ENCODE results near the gene GGTLC1.
"Not testable (repeated sequence)": the region's sequence is repeated elsewhere in the genome, so short reads cannot be mapped to it uniquely, and the experiment has no call there.

The GGTLC1 gene

DNA sequence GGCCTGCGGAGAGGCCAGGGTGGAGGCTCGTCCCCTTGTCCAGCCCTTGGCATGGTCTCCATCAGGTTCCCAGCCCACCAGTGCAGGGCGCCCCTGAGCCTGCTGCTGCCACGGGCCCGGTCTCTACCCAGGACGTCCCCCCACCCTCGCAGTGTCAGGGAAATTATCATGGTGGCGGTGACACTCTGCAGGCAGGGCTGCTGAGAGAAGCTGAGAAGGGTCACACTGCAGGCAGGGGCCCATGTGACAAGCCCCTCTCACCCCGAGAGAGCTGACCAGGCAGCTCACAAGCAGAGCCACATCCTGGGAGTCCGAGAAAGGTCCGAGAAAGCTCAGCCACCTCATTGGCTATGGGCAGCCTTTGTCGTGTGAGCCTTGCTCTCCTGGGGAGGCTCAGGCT, 4.9 kb upstream of the GGTLC1 start:
- not testable (repeated sequence) for DNase-seq

DNA sequence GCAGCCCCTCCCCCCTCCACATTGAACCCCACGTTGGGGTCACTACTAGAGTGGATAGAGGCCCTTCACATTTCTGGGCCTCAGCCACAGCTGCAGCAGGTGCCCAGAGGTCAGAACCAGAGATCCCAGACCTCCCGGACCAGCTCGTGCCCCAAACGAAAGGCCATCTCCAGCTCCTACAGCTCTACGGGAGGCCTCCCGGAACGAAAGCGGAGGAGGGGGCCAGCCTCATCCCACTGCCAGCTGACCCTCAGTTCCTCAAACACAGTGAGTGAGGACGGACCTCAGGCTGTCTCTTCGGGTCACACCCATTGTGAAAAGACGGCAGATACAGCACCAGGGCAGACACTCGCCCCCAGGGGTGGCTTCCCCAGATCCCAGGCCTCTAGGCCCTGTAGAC, 1.7 kb upstream of the GGTLC1 start:
- not testable (repeated sequence) for DNase-seq

DNA sequence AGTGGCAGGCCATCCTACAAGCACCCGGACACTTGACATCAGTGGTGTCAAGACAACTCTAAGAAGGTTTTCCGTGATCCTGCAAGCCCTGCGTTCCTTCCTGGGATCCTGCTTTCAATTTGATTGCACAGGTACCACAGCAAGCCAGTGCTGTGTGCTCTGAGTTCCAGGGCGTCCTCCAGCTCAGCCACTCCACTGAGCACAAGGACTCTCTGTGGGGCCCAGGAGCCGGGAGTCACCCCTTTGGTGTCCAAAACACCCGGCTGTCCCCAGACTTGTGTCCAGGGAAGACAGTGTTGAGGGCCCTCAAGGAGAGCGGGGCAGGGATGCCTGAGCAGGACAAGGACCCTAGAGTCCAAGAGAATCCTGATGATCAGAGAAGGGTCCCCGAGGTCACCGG, 387 bp upstream of the GGTLC1 start:
- not testable (repeated sequence) for DNase-seq

DNA sequence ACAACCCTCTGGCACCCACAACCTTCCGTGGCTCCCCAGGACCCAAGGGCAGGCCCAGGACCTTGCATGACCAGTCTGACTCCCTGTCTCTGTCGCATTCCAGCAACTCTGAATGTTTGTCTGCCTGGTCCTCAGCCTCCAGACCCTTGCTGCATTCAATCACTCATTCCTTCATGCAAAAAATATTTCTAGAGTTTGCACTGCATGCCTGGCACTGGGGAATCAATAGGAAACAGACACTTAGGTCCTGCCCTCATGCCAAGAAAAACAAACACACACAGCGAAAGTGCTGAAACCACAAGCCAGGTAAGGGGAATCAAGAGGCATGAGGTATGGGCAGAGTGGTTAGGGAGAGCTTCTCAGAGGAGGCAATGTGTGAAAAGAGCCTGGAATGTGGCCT, 1.9 kb downstream of the GGTLC1 start:
- DNase-seq: not testable (repeated sequence)

DNA sequence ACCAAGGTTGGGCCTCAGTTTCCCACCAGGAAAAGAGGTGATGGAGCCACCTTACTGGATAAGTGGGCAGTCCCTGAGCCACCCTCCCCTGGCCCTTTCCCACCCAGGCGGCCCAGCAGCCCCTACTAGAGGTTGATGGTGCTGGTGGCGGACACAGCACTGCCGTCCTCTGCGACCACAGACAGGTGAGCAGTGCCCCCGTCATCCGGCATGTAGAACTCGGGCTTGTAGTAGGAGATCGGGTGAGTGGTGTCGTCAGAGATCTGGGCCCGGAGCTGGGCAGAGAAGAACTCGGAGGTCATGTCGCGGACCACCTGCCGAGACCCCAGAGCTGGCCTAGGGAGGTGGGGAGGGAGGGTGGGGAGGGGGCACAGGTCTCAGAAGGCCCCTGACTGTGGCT, 2.3 kb downstream of the GGTLC1 start:
- DNase-seq: not testable (repeated sequence)

DNA sequence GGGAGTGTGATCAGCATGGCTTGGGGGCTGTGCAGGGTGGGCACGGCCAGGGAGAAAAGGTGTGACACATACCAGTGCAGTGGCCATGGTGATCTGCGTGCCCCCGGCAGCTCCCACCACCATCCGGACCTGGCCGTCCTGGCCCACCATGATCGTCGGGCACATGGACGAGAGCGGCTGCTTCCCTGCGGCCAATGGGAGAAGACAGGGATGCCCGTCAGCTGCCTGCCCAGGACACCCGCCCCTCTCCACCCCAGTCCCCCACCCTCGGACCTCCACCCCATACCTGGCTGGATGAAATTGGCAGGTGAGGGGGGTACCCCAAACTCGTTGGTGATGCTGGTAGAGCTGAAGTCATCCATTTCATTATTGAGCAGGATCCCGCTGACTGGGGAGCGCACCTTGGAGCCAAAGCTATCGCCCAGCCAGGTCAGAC, 2.8 kb downstream of the GGTLC1 start:
- DNase-seq: not testable (repeated sequence)

DNA sequence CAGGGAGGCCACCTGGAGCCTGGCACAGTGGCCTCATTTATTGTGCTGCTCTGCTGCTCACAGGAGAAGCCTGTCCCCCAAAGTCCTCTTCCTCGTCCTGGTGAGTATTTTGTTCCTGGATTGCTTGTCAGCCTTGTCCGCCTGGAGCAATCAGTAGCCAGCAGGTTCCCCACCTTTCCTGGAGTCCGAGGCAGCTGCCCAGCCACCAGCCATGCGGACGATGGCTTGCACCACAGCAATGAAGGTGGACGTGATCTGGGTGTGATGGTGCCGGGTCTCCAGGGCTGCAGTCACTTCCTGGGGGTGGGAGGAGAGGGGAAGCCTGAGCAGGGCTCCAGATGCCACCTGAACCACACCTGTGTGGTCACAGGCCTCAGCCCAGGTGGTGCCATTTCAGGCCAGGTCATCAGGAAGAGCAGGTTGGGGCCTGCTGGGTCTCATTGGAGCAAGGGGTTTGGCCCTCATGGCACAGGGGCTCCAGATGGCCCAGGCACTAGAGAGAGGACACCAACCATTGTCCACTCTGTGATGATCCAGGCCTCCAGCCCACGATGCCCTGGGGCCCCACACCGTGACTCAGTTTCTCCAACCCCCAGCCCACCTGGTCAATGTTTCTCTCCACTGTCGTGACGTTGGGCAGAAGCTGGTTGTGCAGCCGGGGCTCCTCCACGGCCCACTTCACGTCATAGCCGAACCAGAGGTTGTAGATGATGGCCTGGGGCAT, 3.4 kb downstream of the GGTLC1 start:
- not testable (repeated sequence) for DNase-seq

DNA sequence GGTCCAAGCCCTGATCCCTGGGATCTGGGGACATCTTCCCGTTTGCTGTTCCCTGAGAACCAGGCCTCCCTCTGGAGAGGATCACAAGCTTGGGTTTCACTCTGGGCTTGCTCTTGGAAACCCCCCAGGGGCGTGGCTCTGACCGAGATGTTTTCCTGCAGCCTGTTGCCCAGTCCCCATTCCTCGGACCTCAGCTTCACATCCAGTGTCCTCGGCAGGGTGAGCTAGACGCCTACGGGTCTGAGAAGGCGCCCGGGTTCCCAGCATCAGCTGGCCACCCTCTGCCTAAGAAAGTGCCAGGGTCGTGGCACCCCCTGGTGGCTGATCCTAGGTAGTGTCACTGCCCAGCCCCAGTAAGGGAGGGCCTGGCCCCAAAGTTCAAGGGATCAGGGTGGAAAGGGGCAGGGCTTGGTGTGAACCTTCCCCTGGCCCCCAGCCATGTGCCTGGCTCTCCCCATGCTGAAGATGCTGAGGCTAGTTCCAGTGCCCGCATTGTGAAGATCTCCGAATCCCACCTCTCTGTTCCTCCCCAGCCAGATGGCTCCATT, 4.0 kb downstream of the GGTLC1 start:
- not testable (repeated sequence) for DNase-seq

DNA sequence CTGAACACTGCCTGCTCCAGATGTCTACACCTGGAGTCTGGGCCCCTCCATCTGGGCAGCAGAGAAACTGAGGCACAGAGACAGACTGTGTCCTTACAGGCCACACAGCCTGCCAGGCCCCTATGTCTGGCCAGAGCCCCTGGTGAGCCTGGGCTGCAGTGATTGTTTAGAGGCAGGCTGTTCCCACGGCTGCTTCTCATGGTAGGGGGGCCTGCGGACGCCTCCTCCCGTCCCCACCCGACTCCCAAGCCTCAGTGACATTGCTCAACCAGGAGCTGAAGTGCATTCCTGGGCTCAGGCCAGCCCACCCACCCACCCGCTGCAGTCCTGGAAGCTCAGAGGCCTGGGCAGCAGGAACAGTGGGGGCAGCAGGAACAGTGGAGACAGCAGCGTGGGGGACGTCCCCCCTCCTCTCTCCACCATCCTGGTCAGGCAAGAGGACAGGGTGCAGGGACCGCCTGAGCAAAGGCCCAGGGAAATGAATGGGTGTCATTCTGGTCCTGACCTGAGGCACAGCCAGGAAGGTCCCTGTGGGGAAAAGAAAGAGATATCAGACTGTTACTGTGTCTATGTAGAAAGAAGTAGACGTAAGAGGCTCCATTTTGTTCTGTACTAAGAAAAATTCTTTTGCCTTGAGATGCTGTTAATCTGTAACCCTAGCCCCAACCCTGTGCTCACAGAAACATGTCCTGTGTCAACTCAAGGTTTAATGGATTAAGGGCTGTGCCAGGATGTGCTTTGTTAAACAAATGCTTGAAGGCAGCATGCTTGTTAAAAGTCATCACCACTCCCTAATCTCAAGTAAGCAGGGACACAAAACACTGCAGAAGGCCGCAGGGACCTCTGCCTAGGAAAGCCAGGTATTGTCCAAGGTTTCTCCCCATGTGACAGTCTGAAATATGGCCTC, 6.2 kb downstream of the GGTLC1 start:
- not testable (repeated sequence) for DNase-seq

DNA sequence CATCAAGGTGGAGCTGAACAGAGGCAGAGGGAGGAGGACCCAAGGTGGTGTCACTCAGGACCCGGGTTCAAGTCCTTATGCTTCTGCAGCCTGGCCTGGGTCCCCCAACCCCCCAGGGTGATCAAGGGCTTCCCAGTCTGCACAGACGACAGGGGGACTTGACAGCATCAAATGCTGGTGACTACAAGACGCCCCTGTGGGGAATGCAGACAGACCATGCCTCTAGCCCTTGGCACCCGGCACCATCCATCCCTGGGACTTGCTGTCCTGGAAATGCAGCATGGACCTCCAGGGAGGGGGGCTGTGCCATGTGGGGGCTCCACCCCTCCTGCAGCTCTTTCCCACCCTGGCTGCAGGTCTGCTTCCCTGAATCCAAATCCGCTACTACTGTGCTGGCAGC, 7.1 kb downstream of the GGTLC1 start:
- DNase-seq: not testable (repeated sequence)

DNA sequence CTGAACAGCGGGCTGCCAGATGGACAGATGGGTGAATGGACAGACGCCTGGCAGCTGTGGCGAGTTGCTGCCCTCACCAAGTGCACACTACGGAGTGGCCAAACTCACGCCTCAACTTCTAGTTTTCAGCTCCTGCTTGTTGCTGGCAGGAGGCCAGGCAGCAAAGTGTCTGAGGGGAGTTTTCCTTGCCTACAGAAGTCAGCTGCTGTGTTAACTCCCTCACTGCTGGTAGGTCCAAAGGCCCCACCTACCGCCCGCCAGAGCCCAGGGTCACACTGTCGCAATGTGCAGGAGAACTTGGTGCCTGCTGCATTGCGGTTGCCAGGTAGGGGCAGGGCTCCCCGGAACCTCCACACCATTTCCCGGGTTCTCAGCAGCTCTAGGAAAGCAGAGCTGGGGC, 7.6 kb downstream of the GGTLC1 start:
- DNase-seq: not testable (repeated sequence)

DNA sequence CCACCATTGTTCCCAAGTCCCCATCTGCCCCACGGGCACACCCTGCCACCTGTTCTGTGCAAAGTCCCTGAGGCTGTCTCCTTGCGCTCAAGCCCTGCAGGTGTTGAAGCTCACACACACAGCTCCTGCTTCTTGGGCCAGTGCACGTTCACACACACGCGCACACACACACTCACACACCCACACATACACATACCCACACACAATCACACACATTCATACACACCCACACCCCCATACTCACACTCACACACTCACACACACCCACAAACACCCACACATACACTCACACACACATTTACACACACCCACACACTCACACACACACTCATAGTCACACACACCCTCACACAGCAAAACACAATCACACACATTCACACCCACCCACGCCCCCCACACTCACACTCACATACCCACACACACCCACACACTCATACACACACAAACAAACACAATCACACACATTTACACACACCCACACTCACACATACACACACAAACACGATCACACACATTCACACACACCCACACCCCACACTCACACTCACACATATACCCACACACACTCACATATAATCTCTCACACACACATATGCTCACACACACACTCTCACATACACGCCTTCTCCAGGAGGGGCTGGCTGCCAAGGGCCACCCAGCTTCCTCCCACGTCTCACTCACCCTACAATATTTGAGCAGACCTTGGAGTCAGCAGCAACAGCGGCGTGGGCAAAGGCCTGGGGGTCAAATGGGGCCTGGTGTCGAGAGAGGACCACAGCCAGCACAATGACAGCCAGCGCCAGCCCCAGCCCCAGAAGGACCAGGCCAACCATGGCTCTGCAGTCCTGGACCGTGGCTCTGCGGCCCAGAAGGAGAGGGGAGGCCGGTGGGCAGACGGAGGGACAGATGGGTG, 8.4 kb downstream of the GGTLC1 start:
- DNase-seq: not testable (repeated sequence)

DNA sequence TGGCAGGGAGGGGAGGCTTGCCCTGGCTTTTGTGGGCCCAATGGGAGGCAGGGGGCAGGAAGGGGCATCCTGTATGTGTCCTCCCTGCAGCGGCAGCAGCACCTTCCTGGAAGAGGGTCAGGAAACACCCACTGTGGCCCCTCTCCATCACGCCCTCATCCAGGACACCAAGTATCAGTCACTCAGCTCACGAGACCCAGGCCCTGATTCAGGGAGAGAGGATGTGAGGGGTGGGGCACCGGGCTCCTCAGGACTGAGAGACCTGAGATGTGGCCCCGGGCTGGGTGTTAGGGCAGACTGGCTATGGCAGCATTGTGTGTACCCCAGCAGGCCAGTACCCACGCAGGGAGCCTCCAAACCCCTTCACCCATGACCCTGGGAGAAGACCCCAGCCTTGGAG, 9.2 kb downstream of the GGTLC1 start:
- not testable (repeated sequence) for DNase-seq

DNA sequence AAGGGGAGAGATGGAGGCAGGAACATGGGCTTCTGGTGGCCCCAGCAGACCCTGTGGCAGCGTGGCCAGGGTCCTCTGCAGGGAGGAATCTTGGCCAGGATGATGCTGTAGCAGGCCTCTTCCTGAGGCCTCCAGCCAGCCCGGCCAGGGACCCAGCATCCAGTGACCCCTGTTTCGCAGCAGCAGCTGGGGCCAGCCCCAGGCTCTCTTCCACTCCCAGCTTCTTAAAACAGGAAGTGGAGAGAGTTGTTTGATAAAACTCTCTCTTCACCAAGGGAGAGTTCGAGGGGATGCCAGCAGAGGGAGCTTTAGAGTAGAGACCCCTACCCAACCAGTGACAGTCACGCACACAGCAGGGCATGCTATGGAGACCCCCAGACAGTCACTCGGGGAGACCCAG, 10.1 kb downstream of the GGTLC1 start:
- not testable (repeated sequence) for DNase-seq

DNA sequence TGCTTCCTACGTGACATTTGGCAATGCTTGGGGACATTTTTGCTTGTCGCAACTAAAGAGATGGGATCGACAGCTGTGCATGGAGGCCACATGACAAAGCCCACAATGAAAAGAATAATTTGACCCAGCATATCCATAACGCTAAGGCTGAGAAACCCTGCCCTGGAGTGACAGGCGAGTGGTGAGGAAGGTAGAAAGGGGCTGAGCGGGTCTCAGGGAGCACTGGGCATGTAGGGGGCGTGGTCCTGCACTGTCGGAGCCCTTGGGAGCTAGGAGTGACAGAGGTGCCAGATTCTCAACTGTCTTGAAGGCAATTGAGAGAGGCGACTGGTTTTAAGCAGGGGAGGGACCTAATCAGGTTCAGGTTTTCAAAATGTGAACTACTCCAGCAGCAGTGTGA, 13.6 kb downstream of the GGTLC1 start:
- no peak for DNase-seq

DNA sequence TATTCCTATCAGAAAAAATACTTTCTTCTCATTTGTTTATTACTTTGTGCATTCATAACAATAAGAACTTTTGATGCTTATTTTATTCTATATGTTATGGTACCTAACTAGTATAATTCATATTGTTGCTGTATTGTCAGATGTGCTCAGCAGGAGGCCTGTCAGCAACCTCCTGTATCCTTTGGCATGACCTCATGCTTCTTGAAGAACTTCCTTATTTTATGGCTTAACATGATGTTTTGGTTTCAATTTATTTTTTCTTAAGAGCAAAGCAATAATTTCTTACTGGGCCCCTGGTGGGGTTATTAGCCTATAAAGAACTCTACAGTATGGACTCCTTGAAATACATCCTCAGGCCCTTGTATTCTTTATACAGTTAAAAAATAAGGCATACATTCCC, 17.3 kb downstream of the GGTLC1 start:
- DNase-seq: no peak

DNA sequence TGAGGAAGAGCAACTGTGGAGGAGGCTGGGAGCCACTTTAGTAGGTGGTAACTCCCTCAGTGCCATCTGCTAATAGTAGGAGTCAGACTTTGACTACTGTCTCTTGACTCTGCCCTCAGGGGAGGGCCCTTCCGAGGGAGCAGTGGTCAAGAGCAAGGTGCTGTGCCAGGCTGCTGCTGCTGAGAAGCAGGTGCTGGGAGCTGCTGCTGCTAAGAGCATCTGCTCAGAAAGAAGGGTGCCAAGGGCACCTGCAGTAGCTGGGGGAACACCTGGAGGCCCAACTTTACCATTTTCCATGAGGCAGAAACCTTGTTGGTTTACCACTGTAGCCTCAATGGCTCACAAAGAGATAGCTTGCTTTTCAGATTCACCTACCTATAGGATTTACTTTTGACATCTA, 18.5 kb downstream of the GGTLC1 start:
- DNase-seq: no peak

DNA sequence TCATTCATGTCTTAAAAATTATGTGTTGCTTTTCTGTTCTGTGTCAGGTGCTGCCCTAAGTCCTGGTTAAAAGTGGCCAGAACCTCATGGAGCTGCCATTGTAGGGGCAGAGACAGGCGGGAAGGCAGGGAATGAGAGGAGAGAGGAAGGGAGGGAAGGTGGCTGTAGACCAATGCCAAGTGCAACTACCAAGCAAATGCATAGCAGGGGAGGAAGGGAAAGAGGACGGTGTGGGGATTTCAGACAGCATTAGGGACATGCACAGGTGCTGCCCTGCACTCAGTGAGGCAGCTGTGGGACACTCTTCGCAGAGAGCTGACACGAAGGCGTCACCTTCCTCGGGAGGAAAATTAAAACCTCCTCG, 21.0 kb downstream of the GGTLC1 start:
- DNase-seq: no peak

DNA sequence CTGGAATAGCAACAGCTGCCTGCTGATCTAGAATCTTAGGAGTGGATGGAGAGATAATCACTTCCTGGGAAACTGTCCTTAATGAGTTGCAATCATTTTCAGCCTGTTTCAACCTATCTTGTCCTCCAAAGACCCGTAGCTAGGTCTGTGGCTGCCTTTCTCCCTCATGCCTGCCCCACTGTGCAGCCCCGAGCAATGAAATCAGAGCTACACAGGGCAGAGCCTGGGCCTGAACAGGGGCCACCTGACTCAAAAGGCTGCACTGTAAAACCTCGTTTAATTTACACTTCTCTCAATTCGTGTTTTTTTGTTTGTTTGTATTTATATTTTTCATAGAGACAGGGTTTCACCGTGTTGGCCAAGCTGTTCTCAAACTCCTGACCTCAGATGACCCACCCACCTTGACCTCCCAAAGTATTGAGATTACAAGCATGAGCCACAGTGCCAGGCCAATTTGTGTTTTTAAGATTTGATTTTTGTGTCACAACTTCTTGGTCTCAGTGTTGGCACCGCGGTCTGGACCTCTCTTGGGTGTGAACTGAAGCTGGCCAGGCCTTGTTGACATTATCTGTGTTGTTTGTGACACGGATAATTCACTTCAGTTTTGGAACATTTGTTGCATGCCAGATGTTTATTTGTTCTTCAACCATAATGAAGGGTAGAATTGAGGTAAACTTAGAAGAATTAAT, 21.5 kb downstream of the GGTLC1 start:
- DNase-seq: no peak

DNA sequence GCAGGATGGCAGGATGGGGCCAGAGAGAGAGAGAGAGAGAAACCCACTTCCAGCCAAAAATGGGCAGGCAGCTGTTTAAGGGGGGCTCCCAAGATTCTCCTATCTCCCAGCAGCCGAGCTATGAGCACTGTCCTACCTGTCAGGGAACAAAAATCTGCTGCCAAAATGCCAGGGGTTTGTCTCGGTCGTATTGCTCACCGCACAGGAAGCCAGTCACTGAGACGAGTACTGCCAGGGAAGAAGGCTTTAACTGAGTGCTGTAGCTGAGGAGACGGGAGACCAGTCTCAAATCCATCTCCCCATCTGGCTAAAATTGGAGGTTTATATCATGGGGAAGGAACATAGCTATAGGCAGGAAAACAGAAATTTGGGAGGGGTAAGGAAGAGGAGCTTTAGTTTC, 22.3 kb downstream of the GGTLC1 start:
- DNase-seq: no peak

DNA sequence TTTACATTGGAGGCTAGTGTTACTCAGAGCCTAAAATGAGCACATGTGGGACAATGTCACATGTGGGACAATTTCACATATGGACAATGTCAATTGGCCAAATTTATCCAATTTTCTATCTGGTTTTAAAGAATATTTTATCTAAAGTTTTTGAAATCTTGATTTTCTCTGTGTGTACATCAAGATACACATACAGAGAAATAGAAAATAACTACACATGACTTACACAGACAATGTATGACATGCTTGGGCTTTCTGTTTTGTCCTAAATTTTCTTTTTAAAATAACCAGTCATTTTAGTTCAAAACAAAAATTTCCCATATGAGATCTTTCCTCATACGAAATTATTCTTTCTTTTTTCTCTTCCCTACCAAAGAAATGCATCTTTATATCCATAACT, 24.6 kb downstream of the GGTLC1 start:
- DNase-seq: no peak

DNA sequence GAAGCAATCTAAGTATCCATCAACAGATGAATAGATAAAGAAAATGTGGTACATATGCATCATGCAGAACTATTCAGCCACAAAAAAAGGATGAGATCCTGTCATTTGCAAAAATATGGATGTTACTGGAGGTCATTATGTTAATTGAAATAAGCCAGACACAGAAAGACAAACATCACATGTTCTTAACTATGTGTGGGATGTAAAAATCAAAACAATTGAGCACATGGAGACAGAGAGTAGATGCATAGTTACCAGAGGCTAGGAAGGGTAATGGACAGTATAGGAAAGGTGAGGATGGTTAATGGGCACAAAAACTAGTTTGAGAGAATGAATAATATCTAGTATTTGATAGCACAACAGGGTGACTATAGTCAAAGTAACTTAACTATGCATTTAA, 26.3 kb downstream of the GGTLC1 start:
- no peak for DNase-seq
